ENCODE measurements around the gene TRAF3.

DNA sequence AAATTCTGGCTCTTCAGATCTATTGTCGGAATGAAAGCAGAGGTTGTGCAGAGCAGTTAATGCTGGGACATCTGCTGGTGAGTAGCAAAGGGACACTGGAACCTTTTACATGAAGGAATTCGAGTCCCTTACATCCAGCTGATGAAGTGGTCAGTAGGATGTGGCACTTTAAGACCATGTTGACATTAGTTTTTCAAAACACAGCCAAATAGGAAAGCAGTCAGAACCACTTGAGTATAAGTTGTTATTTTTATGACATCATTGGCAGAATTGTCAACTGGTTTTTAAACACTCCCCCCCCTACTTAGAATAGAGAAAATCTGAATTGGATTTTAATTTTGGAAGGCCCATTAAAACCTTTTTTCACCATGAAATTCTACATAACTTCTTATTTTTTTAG lies 98.4 kb downstream of the TRAF3 start:
- TF ChIP-seq, protein P1, sequence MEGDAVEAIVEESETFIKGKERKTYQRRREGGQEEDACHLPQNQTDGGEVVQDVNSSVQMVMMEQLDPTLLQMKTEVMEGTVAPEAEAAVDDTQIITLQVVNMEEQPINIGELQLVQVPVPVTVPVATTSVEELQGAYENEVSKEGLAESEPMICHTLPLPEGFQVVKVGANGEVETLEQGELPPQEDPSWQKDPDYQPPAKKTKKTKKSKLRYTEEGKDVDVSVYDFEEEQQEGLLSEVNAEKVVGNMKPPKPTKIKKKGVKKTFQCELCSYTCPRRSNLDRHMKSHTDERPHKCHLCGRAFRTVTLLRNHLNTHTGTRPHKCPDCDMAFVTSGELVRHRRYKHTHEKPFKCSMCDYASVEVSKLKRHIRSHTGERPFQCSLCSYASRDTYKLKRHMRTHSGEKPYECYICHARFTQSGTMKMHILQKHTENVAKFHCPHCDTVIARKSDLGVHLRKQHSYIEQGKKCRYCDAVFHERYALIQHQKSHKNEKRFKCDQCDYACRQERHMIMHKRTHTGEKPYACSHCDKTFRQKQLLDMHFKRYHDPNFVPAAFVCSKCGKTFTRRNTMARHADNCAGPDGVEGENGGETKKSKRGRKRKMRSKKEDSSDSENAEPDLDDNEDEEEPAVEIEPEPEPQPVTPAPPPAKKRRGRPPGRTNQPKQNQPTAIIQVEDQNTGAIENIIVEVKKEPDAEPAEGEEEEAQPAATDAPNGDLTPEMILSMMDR (conservative IDR thresholded peaks at IDR 0.05 in 1 of 2, IDR thresholded peaks at IDR 0.05 in 1 of 2; ENCODE audit: extremely low read depth in 1 of 2, insufficient read depth in 1 of 2, low read depth in 1 of 2, low read length in 2 of 2) = no peak
- TF ChIP-seq EZH2 (IDR thresholded peaks at IDR 0.05; ENCODE audit: borderline replicate concordance, low read length) = no peak
